ENCODE results near the gene TGIF2.
"Not testable (repeated sequence)": the region's sequence is repeated elsewhere in the genome, so short reads cannot be mapped to it uniquely, and the experiment has no call there.

TGIF2 gene

GRCh38 chr20:36547186-36548005 lies 26.0 kb upstream of the TGIF2 start:
- no peak for DNase-seq

- DNase-seq: no peak
Observed at GRCh38 chr20:36548006-36548315, 25.4 kb upstream of the TGIF2 start.

- DNase-seq: no peak
Observed at GRCh38 chr20:36548704-36549627, 24.4 kb upstream of the TGIF2 start.

- no peak for DNase-seq
Observed at GRCh38 chr20:36549628-36549941, 23.8 kb upstream of the TGIF2 start.

- DNase-seq: no peak
Observed at GRCh38 chr20:36549942-36550789, 23.2 kb upstream of the TGIF2 start.

- no peak for DNase-seq
Observed at GRCh38 chr20:36550790-36551299, 22.6 kb upstream of the TGIF2 start.

GRCh38 chr20:36555248-36555647 lies 18.1 kb upstream of the TGIF2 start:
- DNase-seq: no peak

GRCh38 chr20:36562724-36563123 lies 10.7 kb upstream of the TGIF2 start:
- DNase-seq: no peak

GRCh38 chr20:36563374-36563773 lies 10.0 kb upstream of the TGIF2 start:
- DNase-seq: no peak

GRCh38 chr20:36564078-36564725 lies 9.2 kb upstream of the TGIF2 start:
- not testable (repeated sequence) for DNase-seq

- not testable (repeated sequence) for DNase-seq
Observed at GRCh38 chr20:36564726-36565121, 8.7 kb upstream of the TGIF2 start.

GRCh38 chr20:36565520-36565919 lies 7.9 kb upstream of the TGIF2 start:
- DNase-seq: no peak

GRCh38 chr20:36569847-36570429 lies 3.5 kb upstream of the TGIF2 start:
- DNase-seq: no peak

- no peak for DNase-seq
Observed at GRCh38 chr20:36571564-36572504, 1.6 kb upstream of the TGIF2 start.

- peak; percentile 27 for DNase-seq
Observed at GRCh38 chr20:36572701-36573102, 695 bp upstream of the TGIF2 start.

GRCh38 chr20:36573798-36574365 lies 485 bp downstream of the TGIF2 start:
- DNase-seq: peak; percentile 35

GRCh38 chr20:36574366-36575135 lies 1.2 kb downstream of the TGIF2 start:
- peak; percentile 34 for DNase-seq

GRCh38 chr20:36576081-36576445 lies 2.7 kb downstream of the TGIF2 start:
- no peak for DNase-seq

GRCh38 chr20:36578356-36579041 lies 5.1 kb downstream of the TGIF2 start:
- DNase-seq: no peak
